NCI-H2171 treated with DMSO at 0.1 percent for 48 hours (cell line): ENCODE results near the gene ABO.
"Not testable (repeated sequence)": the region's sequence is repeated elsewhere in the genome, so short reads cannot be mapped to it uniquely, and the experiment has no call there.

Source experiments
- DNase-seq: peaks from one replicate; lab custom pipeline; 2025; lab: John Stamatoyannopoulos, UW

ABO gene

GRCh38 chr9:133225171-133226011 lies 49.6 kb downstream of the ABO start:
- no peak for DNase-seq

- DNase-seq = no peak
Observed at GRCh38 chr9:133224762-133225161, 50.2 kb downstream of the ABO start.

GRCh38 chr9:133223159-133223756 lies 51.7 kb downstream of the ABO start:
- DNase-seq = not testable (repeated sequence)

GRCh38 chr9:133221994-133222393 lies 53.0 kb downstream of the ABO start:
- not testable (repeated sequence) for DNase-seq

- no peak for DNase-seq
Observed at GRCh38 chr9:133221177-133221809, 53.7 kb downstream of the ABO start.

- DNase-seq = not testable (repeated sequence)
Observed at GRCh38 chr9:133218049-133218975, 56.7 kb downstream of the ABO start.

GRCh38 chr9:133217333-133217988 lies 57.5 kb downstream of the ABO start:
- not testable (repeated sequence) for DNase-seq

- DNase-seq = not testable (repeated sequence)
Observed at GRCh38 chr9:133214276-133214675, 60.7 kb downstream of the ABO start.

GRCh38 chr9:133210609-133211008 lies 64.4 kb downstream of the ABO start:
- no peak for DNase-seq

- DNase-seq = no peak
Observed at GRCh38 chr9:133210202-133210532, 64.8 kb downstream of the ABO start.

GRCh38 chr9:133209327-133210201 lies 65.4 kb downstream of the ABO start:
- DNase-seq = not testable (repeated sequence)

GRCh38 chr9:133208880-133209300 lies 66.1 kb downstream of the ABO start, which contains the start of gene OBP2B:
OBP2B (minus strand) TSS chr9:133209250; CDS start chr9:133209199, 51 bp downstream.
- DNase-seq = not testable (repeated sequence)

GRCh38 chr9:133208171-133208879 lies 66.7 kb downstream of the ABO start:
- DNase-seq = not testable (repeated sequence)

GRCh38 chr9:133207540-133208170 lies 67.3 kb downstream of the ABO start:
- DNase-seq = no peak

GRCh38 chr9:133207021-133207531 lies 67.9 kb downstream of the ABO start:
- no peak for DNase-seq

GRCh38 chr9:133205996-133206931 lies 68.7 kb downstream of the ABO start:
- DNase-seq = no peak

- not testable (repeated sequence) for DNase-seq
Observed at GRCh38 chr9:133205481-133205887, 69.5 kb downstream of the ABO start.
